ENCODE results near the gene FBXO2.
"Not testable (repeated sequence)": the region's sequence is repeated elsewhere in the genome, so short reads cannot be mapped to it uniquely, and the experiment has no call there.

Gene FBXO2

GRCh38 chr1:11620405-11620804 is 33.8 kb downstream of the FBXO2 start:
- TF ChIP-seq EZH2 (IDR thresholded peaks at IDR 0.05), result no peak
- TF ChIP-seq POLR2AphosphoS5 (IDR thresholded peaks at IDR 0.05; ENCODE audit: borderline replicate concordance, low read depth, low read length), result no peak
- no peak for TF ChIP-seq FOXP2 (optimal IDR thresholded peaks at IDR 0.05; ENCODE audit: control extremely low read depth, extremely low read length, insufficient read depth)
- no peak overlapping the region for H3K9ac ChIP-seq (ENCODE audit: insufficient read length)
- no peak overlapping the region for H3K27ac ChIP-seq
- no peak for DNase-seq (ENCODE audit: low read depth, low spot score)
- H3K36me3 ChIP-seq (ENCODE audit: insufficient read depth, low read length), result no peaks in the 10 kb centered on the region
- H3K9me3 ChIP-seq (ENCODE audit: low read depth, low read length), result no peaks in the 10 kb centered on the region
- H3K4me3 ChIP-seq, result no peak overlapping the region

- Histone ChIP-seq H3K9me3 (ENCODE audit: low read depth, low read length) (no peaks in the 10 kb centered on the region), H3K4me3 (no peak overlapping the region), H3K9ac (ENCODE audit: insufficient read length) (no peak overlapping the region), H3K36me3 (ENCODE audit: insufficient read depth, low read length) (no peaks in the 10 kb centered on the region), H3K27ac (no peak overlapping the region)
- DNase-seq (ENCODE audit: low read depth, low spot score), result no peak
- no peak for TF ChIP-seq EZH2 (IDR thresholded peaks at IDR 0.05)
- no peak for TF ChIP-seq FOXP2 (optimal IDR thresholded peaks at IDR 0.05; ENCODE audit: control extremely low read depth, extremely low read length, insufficient read depth)
- no peak for TF ChIP-seq POLR2AphosphoS5 (IDR thresholded peaks at IDR 0.05; ENCODE audit: borderline replicate concordance, low read depth, low read length)
Observed at GRCh38 chr1:11617741-11618140, 36.5 kb downstream of the FBXO2 start.

GRCh38 chr1:11617314-11617713 is 36.9 kb downstream of the FBXO2 start:
- DNase-seq (ENCODE audit: low read depth, low spot score), result no peak
- TF ChIP-seq EZH2 (IDR thresholded peaks at IDR 0.05) (no peak), FOXP2 (optimal IDR thresholded peaks at IDR 0.05; ENCODE audit: control extremely low read depth, extremely low read length, insufficient read depth) (no peak), POLR2AphosphoS5 (IDR thresholded peaks at IDR 0.05; ENCODE audit: borderline replicate concordance, low read depth, low read length) (no peak)
- no peaks in the 10 kb centered on the region for H3K9me3 ChIP-seq (ENCODE audit: low read depth, low read length)

GRCh38 chr1:11616766-11617165 is 37.5 kb downstream of the FBXO2 start:
- DNase-seq (ENCODE audit: low read depth, low spot score), result no peak
- H3K36me3 ChIP-seq (ENCODE audit: insufficient read depth, low read length), result no peaks in the 10 kb centered on the region
- no peak for TF ChIP-seq EZH2 (IDR thresholded peaks at IDR 0.05)
- no peak overlapping the region for H3K4me3 ChIP-seq
- H3K9ac ChIP-seq (ENCODE audit: insufficient read length), result no peak overlapping the region
- H3K27ac ChIP-seq, result no peak overlapping the region
- no peaks in the 10 kb centered on the region for H3K9me3 ChIP-seq (ENCODE audit: low read depth, low read length)

More at GRCh38 chr1:11617314-11617713, 36.9 kb downstream of the FBXO2 start:
- H3K27ac ChIP-seq, result no peak overlapping the region
- H3K4me3 ChIP-seq, result no peak overlapping the region
- H3K36me3 ChIP-seq (ENCODE audit: insufficient read depth, low read length), result no peaks in the 10 kb centered on the region
- no peak overlapping the region for H3K9ac ChIP-seq (ENCODE audit: insufficient read length)

GRCh38 chr1:11615090-11615489 is 39.1 kb downstream of the FBXO2 start:
- DNase-seq (ENCODE audit: low read depth, low spot score), result no peak
- H3K36me3 ChIP-seq (ENCODE audit: insufficient read depth, low read length), result no peaks in the 10 kb centered on the region
- no peak overlapping the region for H3K9ac ChIP-seq (ENCODE audit: insufficient read length)
- no peak overlapping the region for H3K27ac ChIP-seq
- H3K9me3 ChIP-seq (ENCODE audit: low read depth, low read length), result no peaks in the 10 kb centered on the region
- H3K4me3 ChIP-seq, result no peak overlapping the region
- TF ChIP-seq FOXP2 (optimal IDR thresholded peaks at IDR 0.05; ENCODE audit: control extremely low read depth, extremely low read length, insufficient read depth) (no peak), EZH2 (IDR thresholded peaks at IDR 0.05) (no peak), POLR2AphosphoS5 (IDR thresholded peaks at IDR 0.05; ENCODE audit: borderline replicate concordance, low read depth, low read length) (no peak)

GRCh38 chr1:11613347-11613746 is 40.9 kb downstream of the FBXO2 start:
- H3K9ac ChIP-seq (ENCODE audit: insufficient read length), result no peak overlapping the region
- H3K36me3 ChIP-seq (ENCODE audit: insufficient read depth, low read length), result no peaks in the 10 kb centered on the region
- no peak overlapping the region for H3K4me3 ChIP-seq
- DNase-seq (ENCODE audit: low read depth, low spot score), result no peak
- H3K9me3 ChIP-seq (ENCODE audit: low read depth, low read length), result no peaks in the 10 kb centered on the region
- no peak for TF ChIP-seq EZH2 (IDR thresholded peaks at IDR 0.05)
- TF ChIP-seq FOXP2 (optimal IDR thresholded peaks at IDR 0.05; ENCODE audit: control extremely low read depth, extremely low read length, insufficient read depth), result no peak
- no peak for TF ChIP-seq POLR2AphosphoS5 (IDR thresholded peaks at IDR 0.05; ENCODE audit: borderline replicate concordance, low read depth, low read length)
- no peak overlapping the region for H3K27ac ChIP-seq

GRCh38 chr1:11611638-11612327 is 42.4 kb downstream of the FBXO2 start:
- TF ChIP-seq EZH2 (IDR thresholded peaks at IDR 0.05), result no peak
- TF ChIP-seq POLR2AphosphoS5 (IDR thresholded peaks at IDR 0.05; ENCODE audit: borderline replicate concordance, low read depth, low read length), result no peak
- TF ChIP-seq FOXP2 (optimal IDR thresholded peaks at IDR 0.05; ENCODE audit: control extremely low read depth, extremely low read length, insufficient read depth), result no peak
- DNase-seq (ENCODE audit: low read depth, low spot score), result no peak
- H3K9me3 ChIP-seq (ENCODE audit: low read depth, low read length), result no peaks in the 10 kb centered on the region
- no peak overlapping the region for H3K27ac ChIP-seq
- no peak overlapping the region for H3K9ac ChIP-seq (ENCODE audit: insufficient read length)
- H3K4me3 ChIP-seq, result no peak overlapping the region
- no peaks in the 10 kb centered on the region for H3K36me3 ChIP-seq (ENCODE audit: insufficient read depth, low read length)

- Histone ChIP-seq H3K27ac (no peak overlapping the region), H3K4me3 (no peak overlapping the region), H3K9ac (ENCODE audit: insufficient read length) (no peak overlapping the region), H3K9me3 (ENCODE audit: low read depth, low read length) (no peaks in the 10 kb centered on the region), H3K36me3 (ENCODE audit: insufficient read depth, low read length) (no peaks in the 10 kb centered on the region)
- no peak for TF ChIP-seq FOXP2 (optimal IDR thresholded peaks at IDR 0.05; ENCODE audit: control extremely low read depth, extremely low read length, insufficient read depth)
- no peak for TF ChIP-seq EZH2 (IDR thresholded peaks at IDR 0.05)
- DNase-seq (ENCODE audit: low read depth, low spot score), result no peak
Observed at GRCh38 chr1:11610629-11611180, 43.5 kb downstream of the FBXO2 start.

GRCh38 chr1:11609378-11609777 is 44.9 kb downstream of the FBXO2 start:
- DNase-seq (ENCODE audit: low read depth, low spot score); H3K27ac ChIP-seq; H3K4me3 ChIP-seq; H3K36me3 ChIP-seq (ENCODE audit: insufficient read depth, low read length); H3K9me3 ChIP-seq (ENCODE audit: low read depth, low read length); H3K9ac ChIP-seq (ENCODE audit: insufficient read length): not testable (repeated sequence)

- DNase-seq (ENCODE audit: low read depth, low spot score); H3K9ac ChIP-seq (ENCODE audit: insufficient read length); H3K9me3 ChIP-seq (ENCODE audit: low read depth, low read length); H3K27ac ChIP-seq; H3K4me3 ChIP-seq; H3K36me3 ChIP-seq (ENCODE audit: insufficient read depth, low read length): not testable (repeated sequence)
Observed at GRCh38 chr1:11608596-11609130, 45.6 kb downstream of the FBXO2 start.
